GM19099 (cell line): Measurements from ENCODE around the gene NDUFS8.

Experiments used
- POLR2A ChIP-seq: IDR thresholded peaks from 3 replicates; pipeline ENCODE4 v1.6.1; 2011; ENCODE audit warnings: low read depth; ENCODE audit not compliant: insufficient read length; ENCODE audit errors: extremely low read depth

The NDUFS8 gene

GRCh38 chr11:68030318-68031143, at the start of gene NDUFS8:
Gene NDUFS8, plus strand, starts transcription at chr11:68030681. Its CDS starts 1,471 bp downstream, at chr11:68032152.
- peak; percentile 72 for TF ChIP-seq POLR2A

GRCh38 chr11:67983951-67984350, 46.5 kb upstream of the NDUFS8 start:
- TF ChIP-seq POLR2A: no peak

DNA sequence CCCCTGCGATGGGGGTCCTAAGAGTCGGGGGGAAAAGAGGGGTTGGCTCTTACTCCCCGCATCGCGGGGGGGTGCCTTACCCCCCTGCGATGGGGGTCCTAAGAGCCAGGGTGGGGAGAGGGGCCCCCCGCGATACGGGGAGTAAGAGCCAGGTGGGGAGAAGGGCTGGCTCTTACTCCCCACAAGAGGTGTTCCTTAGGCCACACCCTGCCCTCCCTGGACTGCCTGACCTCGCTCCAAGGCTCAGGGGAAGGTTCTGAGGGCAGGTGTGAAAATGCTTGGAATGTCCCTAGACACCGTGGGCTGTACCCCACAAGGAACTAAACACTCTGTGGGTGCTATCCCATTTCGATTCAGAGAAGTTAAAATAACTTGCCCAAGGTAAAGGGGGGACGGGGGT, 34.4 kb upstream of the NDUFS8 start:
- no peak for TF ChIP-seq POLR2A

- TF ChIP-seq POLR2A: no peak
These were observed 33.6 kb upstream of the NDUFS8 start for GRCh38 chr11:67996622-67997474.

DNA sequence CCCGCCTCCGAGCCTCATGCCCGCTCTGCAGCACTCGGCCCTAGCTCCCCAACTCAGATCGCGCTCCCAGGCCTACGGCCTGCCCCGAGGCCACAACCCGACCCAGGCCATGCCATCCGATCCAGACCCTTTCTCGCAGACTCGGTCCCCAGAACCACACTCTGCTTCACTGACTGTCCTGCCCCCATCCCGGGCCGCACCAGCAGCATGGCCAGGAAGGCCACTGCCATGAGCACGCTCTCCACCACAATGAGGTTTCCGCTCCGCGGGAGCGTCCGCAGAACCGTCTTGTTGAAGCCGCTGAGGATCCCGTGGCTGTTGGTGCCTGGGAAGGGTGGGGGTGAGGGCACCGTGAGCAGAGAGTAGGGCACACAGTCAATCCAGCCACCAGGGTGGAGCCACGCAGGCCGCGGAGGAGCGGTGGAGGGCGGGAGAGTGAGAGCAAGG, 33.0 kb upstream of the NDUFS8 start:
- no peak for TF ChIP-seq POLR2A

DNA sequence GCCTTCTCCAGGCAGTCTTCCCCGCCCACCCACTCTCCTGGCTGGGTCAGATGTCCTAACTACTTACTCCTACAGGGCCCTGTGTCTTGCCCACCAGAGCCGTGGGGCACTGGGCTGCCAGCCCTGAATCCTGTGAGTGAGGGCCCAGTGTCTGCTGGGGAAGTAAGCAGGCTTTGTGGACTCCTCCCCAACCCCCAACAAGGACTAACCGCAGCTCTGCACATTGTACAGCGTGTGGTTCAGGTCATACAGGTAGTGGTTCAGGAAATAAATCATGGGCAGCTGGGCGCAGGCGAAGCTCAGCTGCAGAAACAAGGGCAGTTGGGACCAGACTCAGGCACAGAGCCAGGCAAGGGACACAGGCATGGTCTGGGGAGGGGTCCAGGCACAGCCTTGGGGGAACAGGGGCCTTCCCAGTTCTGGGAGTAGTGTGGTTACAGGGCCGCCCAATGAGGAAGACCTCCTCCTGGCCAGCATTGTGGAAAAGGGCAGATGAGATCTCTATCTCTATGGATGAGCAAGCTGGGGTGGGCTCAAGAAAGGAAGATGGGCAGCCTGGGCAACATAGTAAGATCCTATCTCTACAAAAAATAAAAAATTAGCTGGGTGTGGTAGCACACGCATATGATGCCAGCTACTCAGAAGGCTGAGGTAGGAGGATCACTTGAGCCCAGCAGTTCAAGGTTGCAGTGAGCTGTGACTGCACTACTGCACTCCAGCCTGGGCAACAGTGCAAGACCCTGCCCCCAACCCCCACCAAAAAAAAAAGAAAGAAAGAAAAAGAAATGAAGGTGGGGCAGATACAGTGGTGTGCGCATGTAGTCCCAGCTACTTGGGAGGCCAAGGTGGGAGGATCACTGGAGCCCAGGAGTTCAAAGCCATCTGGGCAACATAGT, 32.1 kb upstream of the NDUFS8 start:
- no peak for TF ChIP-seq POLR2A

- TF ChIP-seq POLR2A: no peak
These were observed 31.3 kb upstream of the NDUFS8 start for GRCh38 chr11:67999201-67999629.

GRCh38 chr11:67999704-68000103, 30.8 kb upstream of the NDUFS8 start:
- no peak for TF ChIP-seq POLR2A

DNA sequence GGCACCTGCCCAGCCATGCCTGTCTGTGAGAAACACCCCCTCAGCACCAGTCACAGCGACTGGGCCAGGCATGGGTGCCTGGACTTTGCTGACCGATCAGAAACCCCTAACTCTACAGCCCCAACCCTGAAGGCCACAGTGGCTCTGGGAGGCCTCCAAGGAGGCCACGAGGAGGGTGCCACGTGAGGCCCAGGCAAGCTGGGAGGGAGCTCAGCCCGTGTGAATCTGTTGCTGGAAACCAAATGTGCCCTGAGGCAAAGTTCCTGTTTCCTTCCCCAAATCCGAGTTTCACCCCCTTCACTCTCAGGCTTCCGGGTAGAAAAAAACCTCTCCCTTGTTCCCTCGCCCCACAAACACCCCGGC, 27.9 kb upstream of the NDUFS8 start:
- no peak for TF ChIP-seq POLR2A

DNA sequence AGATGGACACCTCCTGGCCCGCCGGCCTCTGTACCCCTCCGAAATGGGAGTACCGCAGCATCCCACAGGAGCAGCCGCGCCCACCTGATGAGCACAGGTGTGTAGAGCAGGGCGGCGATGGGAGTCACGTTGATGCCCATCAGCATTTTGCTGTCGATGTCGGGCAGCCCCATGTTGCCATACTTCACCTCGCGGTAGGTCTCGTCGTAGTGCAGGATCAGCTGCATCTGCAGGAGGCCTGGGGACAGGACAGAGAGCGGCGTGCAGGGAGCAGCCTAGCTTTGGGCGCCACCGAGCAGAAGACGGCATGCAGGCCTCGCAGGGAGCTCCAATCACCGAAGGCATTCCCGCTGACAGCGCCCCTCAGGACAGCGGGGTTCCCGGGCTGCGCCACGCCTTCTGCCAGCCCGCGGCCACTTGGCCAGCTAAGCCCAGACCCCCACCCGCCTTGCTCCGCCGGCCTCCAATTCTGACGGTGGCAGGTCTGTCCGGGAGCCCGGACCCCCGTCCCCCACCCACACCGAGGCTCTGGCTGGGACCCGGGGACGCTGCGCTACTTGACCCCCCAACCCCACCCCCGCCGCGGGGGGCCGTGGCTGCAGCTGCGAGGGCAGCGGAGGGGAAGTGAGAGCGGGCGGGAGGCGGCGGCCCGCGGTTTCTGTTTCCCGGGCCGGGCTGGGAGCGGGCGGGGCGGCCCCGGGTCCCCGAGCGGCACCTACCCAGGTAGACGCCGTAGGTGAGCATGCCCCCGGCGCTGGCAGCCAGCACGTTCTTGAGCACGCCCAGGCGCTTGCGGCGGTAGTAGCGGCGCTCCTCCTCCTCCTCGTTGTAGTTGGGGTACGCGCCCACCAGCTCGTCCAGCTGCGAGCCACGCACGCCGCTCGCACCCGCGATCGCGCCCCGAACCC, 27.3 kb upstream of the NDUFS8 start:
- no peak for TF ChIP-seq POLR2A

- TF ChIP-seq POLR2A: peak; percentile 88
These were observed 26.5 kb upstream of the NDUFS8 start, which contains the start of gene UNC93B1 for GRCh38 chr11:68003846-68004550. Gene UNC93B1, minus strand, starts transcription at chr11:68004097. Its CDS starts 54 bp downstream, at chr11:68004043.

GRCh38 chr11:68004551-68005335, 25.7 kb upstream of the NDUFS8 start:
- TF ChIP-seq POLR2A: no peak
